K562 (cell line): ENCODE measurements around the gene GP2.

ENCODE experiments used
- ATF2 ChIP-seq: sonication (generic); formaldehyde crosslinking; IDR thresholded peaks from 2 replicates; pipeline ENCODE4 v1.8.1; 2022; ENCODE audit warnings: missing genetic modification reagents
- ESRRA ChIP-seq: fragments of 450-650 bp; IDR thresholded peaks from 2 replicates; pipeline ENCODE4 v1.6.1; 2014; ENCODE audit warnings: low read depth, mild to moderate bottlenecking, moderate library complexity, borderline replicate concordance
- HMG20B ChIP-seq: fragments of 250-450 bp; sonication (Bioruptor Pico); IDR thresholded peaks from 2 replicates; pipeline ENCODE4 v1.5.0; 2021; ENCODE audit warnings: mild to moderate bottlenecking
- NEUROD1 ChIP-seq: fragments of 150-350 bp; IDR thresholded peaks from 2 replicates; pipeline ENCODE4 v1.6.1; 2014; ENCODE audit warnings: borderline replicate concordance, low read length, low read depth; ENCODE audit not compliant: partially characterized antibody
- NFYB ChIP-seq: IDR thresholded peaks from 2 replicates; pipeline ENCODE4 v1.6.1; 2011; ENCODE audit warnings: mild to moderate bottlenecking, moderate library complexity; ENCODE audit not compliant: insufficient read length; ENCODE audit errors: extremely low read depth
- NONO ChIP-seq, 2 experiments: fragments of 200-400 bp in 1 of 2; fragments of 450-650 bp in 1 of 2; formaldehyde crosslinking in 1 of 2; IDR thresholded peaks; 2 replicates each; pipeline ENCODE4 v1.6.1; 2017; ENCODE audit warnings: low read depth in 2 of 2, mild to moderate bottlenecking in 2 of 2, moderate library complexity in 2 of 2, low read length in 1 of 2
- PRDM10 ChIP-seq: fragments of 450-650 bp; IDR thresholded peaks from 2 replicates; pipeline ENCODE4 v1.6.1; 2018; ENCODE audit not compliant: partially characterized antibody
- RFX5 ChIP-seq: IDR thresholded peaks from 2 replicates; pipeline ENCODE4 v1.6.1; 2011; ENCODE audit warnings: low read depth, mild to moderate bottlenecking, improper control_type of control experiment, low read length
- XRCC5 ChIP-seq: fragments of 200-400 bp; formaldehyde crosslinking; IDR thresholded peaks from 2 replicates; pipeline ENCODE4 v1.6.1; 2017; ENCODE audit warnings: low read depth, mild to moderate bottlenecking, low read length
- ZNF23 ChIP-seq: fragments of 250-450 bp; sonication (Bioruptor Pico); IDR thresholded peaks from 2 replicates; pipeline ENCODE4 v1.4.0; 2020; ENCODE audit warnings: mild to moderate bottlenecking

GRCh38 chr16:20348365-20349185, 21.3 kb upstream of the GP2 start:
- no peak for TF ChIP-seq NFYB
- TF ChIP-seq NONO (IDR thresholded peaks at IDR 0.05; ENCODE audit: low read depth in 2 of 2, low read length in 1 of 2): no peak
- no peak for TF ChIP-seq XRCC5
- no peak for TF ChIP-seq ESRRA
- no peak for TF ChIP-seq RFX5
- no peak for TF ChIP-seq ZNF23 (CRISPR knock-in tag)
- TF ChIP-seq ATF2 (CRISPR knock-in tag): no peak
- no peak for TF ChIP-seq PRDM10
- no peak for TF ChIP-seq NEUROD1
- no peak for TF ChIP-seq HMG20B (CRISPR knock-in tag)
